ENCODE results near the gene TIE1. TPM values are rescaled to one million over a fixed set of nuclear protein-coding genes. Genes with fewer than 3 reads are reported as not detected.

The TIE1 gene
- total RNA-seq, 1 donor from 2014 or later = not detected

- H3K36me3 Mint-ChIP-seq (ENCODE audit: low read depth) = no peaks in the 10 kb centered on the region
- H3K4me3 Mint-ChIP-seq = peak overlapping the region; percentile 72
- peaks cover 10% of the 10 kb centered on the region for H3K27me3 Mint-ChIP-seq
- H3K9me3 Mint-ChIP-seq = no peaks in the 10 kb centered on the region
- intact Hi-C loops (cut with micrococcal nuclease) = no loop called here
- TF ChIP-seq, protein P1, sequence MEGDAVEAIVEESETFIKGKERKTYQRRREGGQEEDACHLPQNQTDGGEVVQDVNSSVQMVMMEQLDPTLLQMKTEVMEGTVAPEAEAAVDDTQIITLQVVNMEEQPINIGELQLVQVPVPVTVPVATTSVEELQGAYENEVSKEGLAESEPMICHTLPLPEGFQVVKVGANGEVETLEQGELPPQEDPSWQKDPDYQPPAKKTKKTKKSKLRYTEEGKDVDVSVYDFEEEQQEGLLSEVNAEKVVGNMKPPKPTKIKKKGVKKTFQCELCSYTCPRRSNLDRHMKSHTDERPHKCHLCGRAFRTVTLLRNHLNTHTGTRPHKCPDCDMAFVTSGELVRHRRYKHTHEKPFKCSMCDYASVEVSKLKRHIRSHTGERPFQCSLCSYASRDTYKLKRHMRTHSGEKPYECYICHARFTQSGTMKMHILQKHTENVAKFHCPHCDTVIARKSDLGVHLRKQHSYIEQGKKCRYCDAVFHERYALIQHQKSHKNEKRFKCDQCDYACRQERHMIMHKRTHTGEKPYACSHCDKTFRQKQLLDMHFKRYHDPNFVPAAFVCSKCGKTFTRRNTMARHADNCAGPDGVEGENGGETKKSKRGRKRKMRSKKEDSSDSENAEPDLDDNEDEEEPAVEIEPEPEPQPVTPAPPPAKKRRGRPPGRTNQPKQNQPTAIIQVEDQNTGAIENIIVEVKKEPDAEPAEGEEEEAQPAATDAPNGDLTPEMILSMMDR (IDR thresholded peaks at IDR 0.05) = no peak
- POLR2A ChIA-PET = no interaction called here
- DNase-seq = peak; percentile 12
- CTCF ChIA-PET = no interaction called here
- no peak overlapping the region for H3K27ac Mint-ChIP-seq
- peaks cover 19% of the 10 kb centered on the region for H3K4me1 Mint-ChIP-seq
- no peak for ATAC-seq (ENCODE audit: low read depth)
Observed at GRCh38 chr1:43271186-43272118, 29.3 kb upstream of the TIE1 start.

DNA sequence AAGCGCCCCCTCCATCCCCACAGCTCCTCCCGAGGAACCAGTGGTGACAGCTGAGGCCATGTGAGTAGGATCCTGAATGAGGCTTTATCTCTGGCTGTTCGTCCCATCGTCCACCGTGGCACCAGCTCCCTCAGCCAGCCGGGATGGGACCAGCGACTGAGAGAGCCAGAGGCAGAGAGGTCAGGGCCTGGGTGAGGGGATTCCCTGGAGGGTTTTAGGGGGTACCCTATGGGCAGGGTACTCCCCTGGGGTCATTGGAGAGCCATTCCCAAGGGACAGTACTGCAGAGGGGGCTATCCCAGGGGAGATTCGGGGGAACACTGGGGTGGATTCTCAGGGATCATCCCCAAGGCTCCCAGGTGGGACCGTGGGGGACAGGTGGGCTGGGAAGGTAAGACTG is 28.6 kb upstream of the TIE1 start:
- no peaks in the 10 kb centered on the region for H3K9me3 Mint-ChIP-seq
- intact Hi-C loops (cut with micrococcal nuclease) = no loop called here
- H3K27me3 Mint-ChIP-seq = peaks cover 14% of the 10 kb centered on the region
- TF ChIP-seq, protein P1 (IDR thresholded peaks at IDR 0.05) = no peak
- no peak for ATAC-seq (ENCODE audit: low read depth)
- no peaks in the 10 kb centered on the region for H3K36me3 Mint-ChIP-seq (ENCODE audit: low read depth)
- POLR2A ChIA-PET = no interaction called here
- CTCF ChIA-PET = no interaction called here
- no peak overlapping the region for H3K27ac Mint-ChIP-seq
- H3K4me1 Mint-ChIP-seq = peaks cover 19% of the 10 kb centered on the region
- DNase-seq = no peak
- no peak overlapping the region for H3K4me3 Mint-ChIP-seq

GRCh38 chr1:43272576-43273571 is 27.9 kb upstream of the TIE1 start:
- intact Hi-C loops (cut with micrococcal nuclease) = no loop called here
- Mint-ChIP-seq H3K27me3 (peaks cover 16% of the 10 kb centered on the region), H3K27ac (no peak overlapping the region), H3K4me3 (no peak overlapping the region), H3K4me1 (peaks cover 19% of the 10 kb centered on the region), H3K36me3 (ENCODE audit: low read depth) (no peaks in the 10 kb centered on the region), H3K9me3 (no peaks in the 10 kb centered on the region)
- POLR2A ChIA-PET = no interaction called here
- ATAC-seq (ENCODE audit: low read depth) = no peak
- TF ChIP-seq, protein P1 (IDR thresholded peaks at IDR 0.05) = no peak
- DNase-seq = no peak
- CTCF ChIA-PET = no interaction called here

DNA sequence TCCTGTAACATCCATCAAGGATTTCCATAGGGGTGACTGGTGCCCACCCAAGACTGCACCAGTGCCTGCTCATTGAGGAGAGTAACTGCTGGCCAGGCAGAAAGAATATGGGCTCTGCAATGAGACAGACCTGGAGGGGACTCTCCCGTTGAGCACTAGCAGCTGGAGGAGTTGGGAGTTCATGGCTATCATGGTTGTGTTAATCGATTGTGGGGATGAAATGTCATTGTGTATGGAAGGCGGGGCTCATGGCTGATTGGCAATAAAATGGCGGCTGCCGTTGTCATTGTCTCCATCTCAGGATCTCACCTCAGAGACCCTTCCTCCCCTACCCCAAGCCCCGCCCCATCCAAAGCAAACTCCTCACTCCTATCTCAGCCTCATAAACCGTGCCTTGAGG is 27.1 kb upstream of the TIE1 start:
- ATAC-seq (ENCODE audit: low read depth) = no peak

More for the DNA sequence above, 27.1 kb upstream of the TIE1 start:
- H3K4me1 Mint-ChIP-seq = peaks cover 19% of the 10 kb centered on the region
- TF ChIP-seq, protein P1 (IDR thresholded peaks at IDR 0.05) = no peak
- ChIA-PET CTCF (no interaction called here), POLR2A (no interaction called here)
- no peak for DNase-seq
- H3K27ac Mint-ChIP-seq = no peak overlapping the region
- H3K27me3 Mint-ChIP-seq = peaks cover 16% of the 10 kb centered on the region
- H3K9me3 Mint-ChIP-seq = no peaks in the 10 kb centered on the region
- H3K4me3 Mint-ChIP-seq = no peak overlapping the region
- intact Hi-C loops (cut with micrococcal nuclease) = no loop called here
- no peaks in the 10 kb centered on the region for H3K36me3 Mint-ChIP-seq (ENCODE audit: low read depth)

Measured in activated B cell treated with CpG ODN at 0.5 μM for 24 hours (primary cell).